ENCODE data around the gene KRTAP10-7. TPM values are rescaled to one million over a fixed set of nuclear protein-coding genes. Genes with fewer than 3 reads are reported as not detected.

KRTAP10-7 gene
- total RNA-seq: not detected in 2 replicates

GRCh38 chr21:44600118-44600978 lies at the start of gene KRTAP10-7:
Gene KRTAP10-7, plus strand, starts transcription at chr21:44600597. Its CDS starts 25 bp downstream, at chr21:44600622.

DNA sequence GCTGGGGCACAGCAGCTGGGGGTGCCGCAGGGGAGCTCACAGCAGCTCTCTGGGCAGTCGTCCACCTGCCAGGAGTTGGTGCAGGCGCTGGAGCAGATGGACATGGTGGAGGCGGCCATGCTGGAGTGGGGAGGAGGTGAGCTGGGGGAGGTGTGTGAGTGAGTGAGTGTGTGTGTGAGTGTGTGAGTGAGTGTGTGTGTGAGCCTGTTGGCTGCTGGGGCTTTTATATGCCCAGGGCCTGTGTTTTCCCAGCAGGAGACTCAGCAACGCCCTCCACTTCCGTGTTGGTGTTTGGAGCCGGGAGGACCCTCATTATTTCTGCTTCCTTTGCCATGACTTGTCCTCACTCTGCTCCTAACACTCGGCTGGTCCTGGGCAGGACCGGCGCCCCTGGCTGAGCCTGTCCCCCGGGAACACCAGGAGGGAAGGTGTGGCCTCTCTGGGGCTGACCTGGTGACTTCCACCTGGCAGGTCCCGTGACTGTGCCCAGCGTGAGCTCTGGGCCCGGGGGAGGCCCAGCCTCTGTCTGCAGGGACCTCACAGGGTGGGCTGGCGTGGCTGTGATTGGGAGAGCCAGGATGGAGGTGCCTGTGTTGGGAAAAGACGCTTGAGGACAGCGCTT lies 48.9 kb upstream of the KRTAP10-7 start, which contains the start of gene KRTAP10-2:
KRTAP10-2 (minus strand) TSS at position 166 of the 622 bp plus-strand sequence; CDS start at position 119, 47 bp downstream.

DNA sequence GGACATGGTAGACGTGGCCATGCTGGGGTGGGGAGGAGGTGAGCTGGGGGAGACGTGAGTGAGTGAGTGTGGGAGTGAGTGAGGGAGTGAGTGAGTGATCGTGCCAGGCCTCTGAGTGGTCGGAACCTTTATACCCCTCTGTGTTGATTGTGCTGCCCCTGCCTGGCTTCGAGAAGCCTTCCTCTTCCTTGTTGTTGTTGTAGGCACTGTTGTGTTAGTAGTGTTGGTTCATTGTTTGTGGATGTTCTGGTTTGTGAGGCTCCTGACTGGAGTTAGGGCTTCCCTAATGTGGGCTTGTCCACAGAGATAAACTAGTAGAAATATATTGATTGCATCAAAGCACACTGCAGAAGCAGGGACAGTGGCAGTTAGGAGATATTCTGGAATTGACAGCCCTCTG lies 41.7 kb upstream of the KRTAP10-7 start, which contains the start of gene KRTAP10-3:
KRTAP10-3 (minus strand) TSS at position 101 of the 400 bp plus-strand sequence; CDS start at position 21, 80 bp downstream.

GRCh38 chr21:44573630-44574456 lies 26.6 kb upstream of the KRTAP10-7 start, which contains the start of gene KRTAP10-4:
Gene KRTAP10-4, plus strand, starts transcription at chr21:44573729. Its CDS starts 30 bp downstream, at chr21:44573759.

DNA sequence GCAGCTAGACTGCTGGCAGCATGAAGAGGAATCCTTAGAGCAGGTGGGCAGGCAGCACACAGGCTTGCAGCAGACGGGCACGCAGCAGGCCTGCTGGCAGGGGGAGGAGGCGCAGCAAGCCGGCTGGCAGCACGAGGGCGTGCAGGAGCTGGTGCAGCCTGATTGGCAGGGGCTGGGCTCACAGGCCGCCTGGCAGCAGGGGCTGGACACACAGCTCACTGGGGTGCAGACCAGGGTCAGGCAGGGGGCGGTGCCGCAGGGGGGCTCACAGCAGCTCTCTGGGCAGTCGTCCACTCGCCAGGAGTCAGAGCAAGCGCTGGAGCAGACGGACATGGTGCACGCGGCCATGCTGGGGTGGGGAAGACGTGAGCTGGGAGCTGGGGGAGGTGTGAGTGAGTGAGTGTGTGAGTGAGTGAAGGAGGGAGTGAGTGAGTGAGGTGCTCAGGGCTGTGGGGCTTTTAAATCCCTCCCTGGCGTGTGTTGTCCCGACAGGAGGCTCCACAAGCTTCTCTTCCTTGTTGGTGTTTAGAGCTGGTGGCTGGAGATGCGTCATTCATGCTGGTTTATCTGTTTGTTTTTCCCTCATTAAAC lies 20.1 kb upstream of the KRTAP10-7 start, which contains the start of gene KRTAP10-5:
KRTAP10-5 (minus strand) TSS at position 374 of the 591 bp plus-strand sequence; CDS start at position 348, 26 bp downstream.

DNA sequence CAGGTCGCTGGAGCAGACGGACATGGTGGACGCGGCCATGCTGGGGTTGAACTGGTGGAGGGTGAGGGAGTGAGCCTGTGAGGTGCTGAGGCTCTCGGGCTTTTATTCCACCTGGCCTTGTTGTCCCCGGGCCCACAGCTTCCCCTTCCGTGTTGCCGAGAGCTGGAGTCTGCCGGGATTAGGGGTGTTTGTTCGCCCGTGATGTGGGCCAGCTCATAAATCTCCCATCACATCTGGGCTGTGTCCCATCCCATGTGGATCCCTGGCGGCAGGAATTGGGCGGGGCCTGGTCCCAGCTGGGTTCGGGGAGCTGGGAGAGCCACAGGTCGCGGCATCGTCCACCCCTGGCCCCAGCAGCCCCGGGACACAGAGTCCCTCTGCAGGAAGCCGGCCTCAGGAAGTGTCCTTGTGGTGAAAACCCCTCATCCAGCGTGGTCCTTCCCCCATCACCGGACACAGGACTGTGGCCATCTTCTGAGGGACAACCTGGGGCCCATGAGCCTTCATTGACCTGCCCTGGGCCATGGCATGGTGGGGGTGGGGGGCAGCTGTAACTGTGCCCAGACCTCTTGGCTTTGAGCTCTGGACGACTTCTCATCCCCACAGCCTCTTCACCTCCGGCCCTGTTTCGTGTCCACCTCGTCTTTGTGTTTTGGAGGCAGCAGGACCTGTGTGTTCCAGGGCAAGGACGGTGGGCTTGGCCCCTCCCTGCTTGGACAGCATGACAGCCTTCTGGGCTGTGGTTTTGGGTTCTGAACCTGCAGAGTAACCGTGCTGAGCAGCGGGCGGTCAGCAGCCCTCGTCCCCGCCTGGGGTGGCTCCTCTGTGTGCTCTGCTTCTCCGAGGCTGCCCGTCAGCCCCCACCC lies 7.7 kb upstream of the KRTAP10-7 start, which contains the start of gene KRTAP10-6:
KRTAP10-6 (minus strand) TSS at position 60 of the 866 bp plus-strand sequence; CDS start at position 39, 21 bp downstream.

DNA sequence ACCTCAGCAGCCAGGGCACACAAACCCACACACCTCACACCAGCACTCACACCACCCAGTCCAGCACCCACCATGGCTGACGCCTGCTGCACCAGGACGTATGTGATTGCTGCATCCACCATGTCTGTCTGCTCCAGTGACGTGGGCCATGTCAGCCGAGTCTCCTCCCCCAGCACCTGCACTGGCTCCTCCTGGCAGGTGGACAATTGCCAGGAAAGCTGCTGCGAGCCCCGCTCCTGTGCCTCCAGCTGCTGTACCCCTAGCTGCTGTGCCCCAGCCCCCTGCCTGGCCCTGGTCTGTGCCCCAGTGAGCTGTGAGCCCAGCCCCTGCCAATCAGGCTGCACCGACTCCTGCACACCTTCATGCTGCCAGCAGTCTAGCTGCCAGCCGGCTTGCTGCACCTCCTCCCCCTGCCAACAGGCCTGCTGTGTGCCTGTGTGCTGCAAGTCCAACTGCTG lies 11.7 kb downstream of the KRTAP10-7 start, which contains the start of gene KRTAP10-8:
KRTAP10-8 (plus strand) TSS at position 51 of the 458 bp plus-strand sequence; CDS start at position 73, 22 bp downstream.

GRCh38 chr21:44626673-44627143 lies 26.3 kb downstream of the KRTAP10-7 start, which contains the start of gene KRTAP10-9:
Gene KRTAP10-9, plus strand, starts transcription at chr21:44627093. Its CDS starts 79 bp downstream, at chr21:44627172.

GRCh38 chr21:44637018-44637850 lies 36.8 kb downstream of the KRTAP10-7 start, which contains the start of gene KRTAP10-10:
Gene KRTAP10-10, plus strand, starts transcription at chr21:44637356. Its CDS starts 62 bp downstream, at chr21:44637418.

DNA sequence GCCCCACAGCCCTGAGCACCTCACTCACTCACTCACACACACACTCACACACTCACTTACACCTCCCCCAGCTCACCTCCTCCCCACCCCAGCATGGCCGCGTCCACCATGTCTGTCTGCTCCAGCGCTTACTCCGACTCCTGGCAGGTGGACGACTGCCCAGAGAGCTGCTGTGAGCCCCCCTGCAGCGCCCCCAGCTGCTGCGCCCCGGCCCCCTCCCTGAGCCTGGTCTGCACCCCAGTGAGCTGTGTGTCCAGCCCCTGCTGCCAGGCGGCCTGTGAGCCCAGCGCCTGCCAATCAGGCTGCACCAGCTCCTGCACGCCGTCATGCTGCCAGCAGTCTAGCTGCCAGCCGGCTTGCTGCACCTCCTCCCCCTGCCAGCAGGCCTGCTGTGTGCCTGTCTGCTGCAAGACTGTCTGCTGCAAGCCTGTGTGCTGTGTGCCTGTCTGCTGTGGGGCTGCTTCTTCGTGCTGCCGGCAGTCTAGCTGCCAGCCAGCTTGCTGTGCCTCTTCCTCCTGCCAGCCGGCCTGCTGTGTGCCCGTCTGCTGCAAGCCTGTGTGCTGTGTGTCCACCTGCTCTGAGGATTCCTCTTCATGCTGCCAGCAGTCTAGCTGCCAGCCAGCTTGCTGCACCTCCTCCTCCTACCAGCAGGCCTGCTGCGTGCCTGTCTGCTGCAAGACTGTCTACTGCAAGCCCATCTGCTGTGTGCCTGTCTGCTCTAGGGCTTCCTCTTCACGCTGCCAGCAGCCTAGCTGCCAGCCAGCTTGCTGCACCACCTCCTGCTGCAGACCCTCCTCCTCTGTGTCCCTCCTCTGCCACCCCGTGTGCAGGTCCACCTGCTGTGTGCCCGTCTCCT lies 46.2 kb downstream of the KRTAP10-7 start, which contains the start of gene KRTAP10-11:
KRTAP10-11 (plus strand) TSS at position 49 of the 856 bp plus-strand sequence; CDS start at position 94, 45 bp downstream.

Other genes starting within 250 kb of the KRTAP10-7 start
- not detected in 2 replicates for gene TRPM2, start 247.0 kb upstream of the KRTAP10-7 start, total RNA-seq
- 0.61 and 1.9 TPM in 2 replicates for gene LRRC3, start 145.1 kb upstream of the KRTAP10-7 start, total RNA-seq
- gene KRTAP10-1, start 60.4 kb upstream of the KRTAP10-7 start, total RNA-seq: not detected in 2 replicates
- not detected in 2 replicates for gene KRTAP10-2, start 49.1 kb upstream of the KRTAP10-7 start, total RNA-seq
- gene KRTAP10-3, start 41.8 kb upstream of the KRTAP10-7 start, total RNA-seq: not detected in 2 replicates
- gene KRTAP10-4, start 26.9 kb upstream of the KRTAP10-7 start, total RNA-seq: not detected in 2 replicates
- not detected in 2 replicates for gene KRTAP10-5, start 20.0 kb upstream of the KRTAP10-7 start, total RNA-seq
- not detected in 2 replicates for gene KRTAP10-6, start 8.1 kb upstream of the KRTAP10-7 start, total RNA-seq
- gene KRTAP10-8, start 11.5 kb downstream of the KRTAP10-7 start, total RNA-seq: not detected in 2 replicates
- not detected in 2 replicates for gene KRTAP10-9, start 26.5 kb downstream of the KRTAP10-7 start, total RNA-seq
- gene KRTAP10-10, start 36.8 kb downstream of the KRTAP10-7 start, total RNA-seq: not detected in 2 replicates
- gene KRTAP10-11, start 45.8 kb downstream of the KRTAP10-7 start, total RNA-seq: not detected in 2 replicates
- gene KRTAP12-4, start 54.1 kb downstream of the KRTAP10-7 start, total RNA-seq: not detected in 2 replicates
- gene KRTAP12-3, start 57.3 kb downstream of the KRTAP10-7 start, total RNA-seq: not detected in 2 replicates
- not detected in 2 replicates for gene KRTAP12-2, start 66.3 kb downstream of the KRTAP10-7 start, total RNA-seq
- not detected in 2 replicates for gene KRTAP12-1, start 81.6 kb downstream of the KRTAP10-7 start, total RNA-seq
- not detected in 2 replicates for gene KRTAP10-12, start 96.6 kb downstream of the KRTAP10-7 start, total RNA-seq
- not detected in 2 replicates for gene TSPEAR, start 111.0 kb downstream of the KRTAP10-7 start, total RNA-seq
- 75.4 and 101 TPM in 2 replicates for gene UBE2G2, start 201.2 kb downstream of the KRTAP10-7 start, total RNA-seq
- 88.0 and 101 TPM in 2 replicates for gene SUMO3, start 217.5 kb downstream of the KRTAP10-7 start, total RNA-seq

Measured in epithelial cell of umbilical artery (primary cell).